Activated CD4-positive, alpha-beta memory T cell treated with anti-CD3 and anti-CD28 coated beads, Interleukin-2, amount 10 ng/mL, durations not matched to agents 7 days and 5 days (primary cell): ENCODE measurements around the gene RAP2A. TPM values are rescaled to one million over a fixed set of nuclear protein-coding genes. Genes with fewer than 3 reads are reported as not detected.

Source experiments
- CTCF ChIA-PET: fragments of 350-600 bp; sonication (Branson Sonifier 250); formaldehyde crosslinking; loops from one replicate; lab custom pipeline; 2021; ENCODE audit warnings: antibody characterized with exemption, inconsistent platforms; lab: Charles Lee
- POLR2A ChIA-PET: fragments of 350-600 bp; sonication (Branson Sonifier 250); formaldehyde crosslinking; loops from one replicate; lab custom pipeline; 2021; ENCODE audit warnings: antibody characterized with exemption; lab: Charles Lee
- DNase-seq: peaks from one replicate; pipeline ENCODE4 v3.0.0-alpha.2; 2020
- H3K27ac Mint-ChIP-seq: one replicate; pipeline ENCODE4 v1.8.0; 2021; ENCODE audit warnings: mild to moderate bottlenecking, mixed read lengths
- H3K27me3 Mint-ChIP-seq: one replicate; pipeline ENCODE4 v1.8.0; 2021; ENCODE audit warnings: mixed read lengths
- H3K36me3 Mint-ChIP-seq: one replicate; pipeline ENCODE4 v1.8.0; 2021; ENCODE audit warnings: low read depth, mixed read lengths
- H3K4me1 Mint-ChIP-seq: one replicate; pipeline ENCODE4 v1.8.0; 2021; ENCODE audit warnings: mixed read lengths
- H3K4me3 Mint-ChIP-seq: one replicate; pipeline ENCODE4 v1.8.0; 2021; ENCODE audit warnings: mild to moderate bottlenecking, mixed read lengths
- H3K9me3 Mint-ChIP-seq: one replicate; pipeline ENCODE4 v1.8.0; 2021; ENCODE audit warnings: mixed read lengths
- total RNA-seq, 2 experiments: library from RNA; stranded (reverse); gene quantifications; one replicate each; pipeline ENCODE4 v1.2.3, GENCODE V29; 2021

RAP2A gene
- total RNA-seq, 2 experiments from 2014 or later: 37.0 to 39.2 TPM

DNA sequence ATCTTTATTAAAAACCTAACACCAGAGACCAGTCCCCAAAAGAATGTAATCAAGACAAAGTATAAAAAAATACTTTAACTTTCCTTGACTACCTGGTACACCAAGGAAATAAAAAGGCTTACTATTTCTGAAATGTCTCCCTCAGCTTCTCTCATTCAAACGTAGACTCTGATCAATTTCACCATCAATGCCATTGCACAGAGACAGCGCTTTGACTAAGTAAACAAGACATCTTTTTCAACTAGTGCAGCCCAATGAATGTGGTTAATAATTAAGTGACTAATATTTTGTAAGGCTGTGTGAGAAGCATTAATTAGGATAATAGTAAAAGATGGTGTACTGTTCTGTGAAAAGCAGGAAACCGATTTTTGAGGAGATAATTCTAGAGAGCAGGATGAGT, 7.3 kb upstream of the RAP2A start:
- Mint-ChIP-seq H3K9me3 (no peaks in the 10 kb centered on the region), H3K27ac (no peak overlapping the region), H3K4me1 (peaks cover 7% of the 10 kb centered on the region), H3K36me3 (no peaks in the 10 kb centered on the region), H3K27me3 (peaks cover 21% of the 10 kb centered on the region), H3K4me3 (no peak overlapping the region)
- ChIA-PET CTCF (no interaction called here), POLR2A (no interaction called here)
- DNase-seq: no peak

- Mint-ChIP-seq H3K27ac (no peak overlapping the region), H3K36me3 (no peaks in the 10 kb centered on the region), H3K4me3 (no peak overlapping the region), H3K27me3 (peaks cover 15% of the 10 kb centered on the region), H3K9me3 (no peaks in the 10 kb centered on the region), H3K4me1 (peaks cover 16% of the 10 kb centered on the region)
- CTCF ChIA-PET: no interaction called here
- DNase-seq: no peak
- POLR2A ChIA-PET: interaction anchor here (0.5 kb wide), 1 partner anchor 1382 kb away, joined by 4 read pairs; no protein-coding TSS in a partner anchor
These were observed 4.3 kb upstream of the RAP2A start for GRCh38 chr13:97429681-97430081.

GRCh38 chr13:97430296-97430695, 3.7 kb upstream of the RAP2A start:
- Mint-ChIP-seq H3K9me3 (no peaks in the 10 kb centered on the region), H3K27me3 (peaks cover 11% of the 10 kb centered on the region), H3K4me1 (peaks cover 16% of the 10 kb centered on the region), H3K27ac (no peak overlapping the region), H3K4me3 (no peak overlapping the region), H3K36me3 (no peaks in the 10 kb centered on the region)
- CTCF ChIA-PET: interaction anchor here (1.0 kb wide), 1 partner anchor 61 kb away, joined by 3 read pairs; no protein-coding TSS in a partner anchor
- POLR2A ChIA-PET: interaction anchor here (5.4 kb wide), 1 partner anchor 205 kb away, joined by 93 read pairs; the partner anchor contains the start of gene MBNL2
- no peak for DNase-seq

GRCh38 chr13:97431171-97431764, 2.7 kb upstream of the RAP2A start:
- peaks cover 5% of the 10 kb centered on the region for H3K36me3 Mint-ChIP-seq
- H3K4me3 Mint-ChIP-seq: no peak overlapping the region
- peaks cover 23% of the 10 kb centered on the region for H3K4me1 Mint-ChIP-seq
- H3K9me3 Mint-ChIP-seq: no peaks in the 10 kb centered on the region
- H3K27ac Mint-ChIP-seq: no peak overlapping the region
- H3K27me3 Mint-ChIP-seq: peaks cover 8% of the 10 kb centered on the region
- ChIA-PET POLR2A (interaction anchor here (0.7 to 5.4 kb wide), 2 partner anchors 101 to 206 kb away, joined by 3 to 93 read pairs; partner anchors contain the start of gene MBNL2), CTCF (interaction anchor here (1.0 to 2.8 kb wide), 3 partner anchors 62 to 424 kb away, joined by 3 to 22 read pairs (median 3); no protein-coding TSS in a partner anchor)
- no peak for DNase-seq

GRCh38 chr13:97432232-97432916, 1.6 kb upstream of the RAP2A start:
- peaks cover 4% of the 10 kb centered on the region for H3K27me3 Mint-ChIP-seq
- H3K36me3 Mint-ChIP-seq: peaks cover 11% of the 10 kb centered on the region
- POLR2A ChIA-PET: interaction anchor here (0.6 to 5.4 kb wide), 18 partner anchors 10 to 1756 kb away, joined by 3 to 93 read pairs (median 5); partner anchors contain the start of genes DNAJC3 and MBNL2
- H3K27ac Mint-ChIP-seq: peak overlapping the region; percentile 100
- CTCF ChIA-PET: interaction anchor here (1.0 to 2.8 kb wide), 8 partner anchors 10 to 423 kb away, joined by 3 to 22 read pairs (median 4); partner anchors contain the start of gene MBNL2
- H3K4me3 Mint-ChIP-seq: peak overlapping the region; percentile 99
- H3K4me1 Mint-ChIP-seq: peaks cover 29% of the 10 kb centered on the region
- DNase-seq: no peak
- H3K9me3 Mint-ChIP-seq: no peaks in the 10 kb centered on the region

DNA sequence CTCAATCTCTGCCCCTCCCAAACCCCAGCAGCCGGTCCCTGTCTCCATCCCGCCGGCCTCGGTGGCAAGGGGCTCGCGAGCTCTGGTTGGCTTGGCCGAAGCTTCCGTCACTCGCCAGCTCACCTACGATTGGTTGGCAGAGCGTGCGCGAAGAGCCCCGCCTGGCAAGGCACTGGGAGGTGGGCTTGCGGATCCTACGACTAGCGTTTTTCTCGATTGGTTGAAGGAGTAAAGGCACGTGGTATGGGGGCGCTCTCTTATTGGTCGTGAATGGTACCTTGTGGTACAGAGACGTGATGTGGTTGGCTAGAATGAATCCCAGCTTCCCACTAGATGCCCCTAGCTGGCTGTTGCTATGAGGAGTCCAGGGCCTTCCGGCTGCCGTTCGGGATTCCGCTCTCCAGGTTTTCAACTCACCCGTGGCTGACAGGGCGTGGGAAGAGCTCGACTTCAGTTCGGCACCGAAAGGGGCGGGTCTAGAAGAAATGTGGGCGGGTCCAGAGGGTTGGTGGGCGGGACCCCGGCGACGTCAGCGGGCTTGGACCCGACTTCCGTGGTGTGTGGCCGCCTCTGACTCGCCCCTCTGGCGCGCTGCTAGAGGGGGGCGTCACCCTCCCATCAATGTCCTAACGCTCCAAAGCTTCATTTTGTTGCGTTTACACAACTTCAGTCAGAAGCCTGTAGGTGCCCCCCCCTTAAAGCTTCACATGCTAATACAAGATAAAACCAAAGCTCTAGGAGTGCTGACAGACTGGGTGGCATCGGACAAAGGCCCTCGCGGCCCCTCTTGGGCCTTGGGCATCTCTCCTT, 847 bp upstream of the RAP2A start:
- H3K27ac Mint-ChIP-seq: peak overlapping the region; percentile 100
- peak overlapping the region; percentile 99 for H3K4me3 Mint-ChIP-seq
- peak; percentile 99 for DNase-seq
- CTCF ChIA-PET: interaction anchor here (0.9 to 2.8 kb wide), 10 partner anchors 10 to 415 kb away, joined by 3 to 22 read pairs (median 4); partner anchors contain the start of gene MBNL2
- H3K36me3 Mint-ChIP-seq: peaks cover 11% of the 10 kb centered on the region
- peaks cover 4% of the 10 kb centered on the region for H3K27me3 Mint-ChIP-seq
- no peaks in the 10 kb centered on the region for H3K9me3 Mint-ChIP-seq
- H3K4me1 Mint-ChIP-seq: peaks cover 29% of the 10 kb centered on the region
- POLR2A ChIA-PET: interaction anchor here (0.6 to 5.4 kb wide), 29 partner anchors 9 to 1756 kb away, joined by 3 to 93 read pairs (median 4); partner anchors contain the start of genes DNAJC3 and MBNL2

- DNase-seq: peak; percentile 52
- Mint-ChIP-seq H3K36me3 (peaks cover 11% of the 10 kb centered on the region), H3K27ac (peak overlapping the region; percentile 88), H3K27me3 (no peaks in the 10 kb centered on the region), H3K9me3 (no peaks in the 10 kb centered on the region), H3K4me3 (peak overlapping the region; percentile 94), H3K4me1 (peaks cover 29% of the 10 kb centered on the region)
- ChIA-PET POLR2A (interaction anchor here (0.6 to 5.4 kb wide), 16 partner anchors 8 to 1758 kb away, joined by 3 to 93 read pairs (median 4); partner anchors contain the start of genes DNAJC3 and MBNL2), CTCF (interaction anchor here (0.6 to 1.8 kb wide), 7 partner anchors 9 to 417 kb away, joined by 3 to 6 read pairs (median 3); no protein-coding TSS in a partner anchor)
These were observed 630 bp downstream of the RAP2A start for GRCh38 chr13:97434397-97435201.

GRCh38 chr13:97435323-97435722, 1.4 kb downstream of the RAP2A start:
- H3K9me3 Mint-ChIP-seq: no peaks in the 10 kb centered on the region
- H3K27ac Mint-ChIP-seq: peak overlapping the region; percentile 88
- no peak for DNase-seq
- no peaks in the 10 kb centered on the region for H3K27me3 Mint-ChIP-seq
- H3K4me3 Mint-ChIP-seq: peak overlapping the region; percentile 94
- CTCF ChIA-PET: interaction anchor here (0.5 to 1.8 kb wide), 5 partner anchors 9 to 203 kb away, joined by 3 to 6 read pairs (median 4); no protein-coding TSS in a partner anchor
- peaks cover 29% of the 10 kb centered on the region for H3K4me1 Mint-ChIP-seq
- peaks cover 11% of the 10 kb centered on the region for H3K36me3 Mint-ChIP-seq
- POLR2A ChIA-PET: interaction anchor here (1.3 to 5.4 kb wide), 5 partner anchors 11 to 210 kb away, joined by 4 to 93 read pairs (median 16); partner anchors contain the start of gene MBNL2

DNA sequence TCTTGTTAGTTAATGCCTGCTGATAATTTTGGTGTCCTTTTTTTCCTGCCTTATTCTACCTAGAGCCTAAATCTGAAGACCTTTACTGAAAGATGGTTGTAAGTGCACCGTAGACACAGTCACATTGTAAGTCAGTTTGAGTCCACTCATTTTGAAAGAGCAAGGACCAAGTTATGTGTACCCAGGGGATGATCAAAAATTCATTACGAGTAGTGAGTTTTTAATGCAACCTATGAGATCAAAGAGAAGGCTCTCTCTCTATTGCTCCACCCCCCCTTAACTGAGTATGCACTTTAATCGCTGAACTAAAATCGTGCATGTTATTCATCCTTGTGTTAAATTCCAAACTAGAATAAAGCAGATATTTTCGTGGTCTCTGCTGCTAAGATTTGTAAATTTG, 1.8 kb downstream of the RAP2A start:
- Mint-ChIP-seq H3K27me3 (no peaks in the 10 kb centered on the region), H3K36me3 (peaks cover 11% of the 10 kb centered on the region), H3K4me3 (peak overlapping the region; percentile 94), H3K9me3 (no peaks in the 10 kb centered on the region), H3K27ac (peak overlapping the region; percentile 70), H3K4me1 (peaks cover 29% of the 10 kb centered on the region)
- POLR2A ChIA-PET: interaction anchor here (1.3 to 5.4 kb wide), 4 partner anchors 10 to 211 kb away, joined by 4 to 93 read pairs (median 24); partner anchors contain the start of gene MBNL2
- DNase-seq: no peak
- CTCF ChIA-PET: interaction anchor here (0.5 to 1.8 kb wide), 3 partner anchors 10 to 204 kb away, joined by 3 to 6 read pairs (median 5); no protein-coding TSS in a partner anchor

GRCh38 chr13:97436845-97437244, 2.9 kb downstream of the RAP2A start:
- H3K9me3 Mint-ChIP-seq: no peaks in the 10 kb centered on the region
- peaks cover 11% of the 10 kb centered on the region for H3K36me3 Mint-ChIP-seq
- CTCF ChIA-PET: interaction anchor here (0.6 kb wide), 1 partner anchor 160 kb away, joined by 3 read pairs; no protein-coding TSS in a partner anchor
- H3K27me3 Mint-ChIP-seq: no peaks in the 10 kb centered on the region
- POLR2A ChIA-PET: no interaction called here
- H3K27ac Mint-ChIP-seq: no peak overlapping the region
- no peak overlapping the region for H3K4me3 Mint-ChIP-seq
- DNase-seq: no peak
- peaks cover 21% of the 10 kb centered on the region for H3K4me1 Mint-ChIP-seq

DNA sequence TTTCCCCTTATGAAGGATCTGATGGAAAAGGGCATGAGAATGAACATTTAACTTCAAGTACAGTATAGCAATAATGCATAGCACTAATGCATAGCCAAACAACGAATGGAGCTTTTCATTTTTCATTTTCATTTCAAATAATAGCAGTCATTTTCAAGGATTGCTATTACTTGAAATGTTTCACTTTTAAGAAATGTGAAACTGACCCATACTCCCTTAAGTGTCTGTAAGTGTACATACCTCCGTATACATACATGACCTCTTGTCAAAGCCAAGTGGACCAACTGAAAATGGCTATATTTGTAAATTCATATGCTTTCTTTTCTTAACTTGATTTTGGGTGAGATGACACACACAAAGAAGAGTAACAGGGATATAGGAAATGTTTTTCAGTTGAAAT, 3.8 kb downstream of the RAP2A start:
- no peak for DNase-seq
- ChIA-PET CTCF (no interaction called here), POLR2A (no interaction called here)
- no peaks in the 10 kb centered on the region for H3K27me3 Mint-ChIP-seq
- no peaks in the 10 kb centered on the region for H3K9me3 Mint-ChIP-seq
- no peak overlapping the region for H3K4me3 Mint-ChIP-seq
- peaks cover 11% of the 10 kb centered on the region for H3K36me3 Mint-ChIP-seq
- H3K27ac Mint-ChIP-seq: no peak overlapping the region
- H3K4me1 Mint-ChIP-seq: peaks cover 13% of the 10 kb centered on the region
